ENCODE results near the gene CYP8B1.

- TF ChIP-seq CTCF (conservative IDR thresholded peaks at IDR 0.05): no peak
- no peak for TF ChIP-seq EZH2 (IDR thresholded peaks at IDR 0.05; ENCODE audit: low read depth)
Observed at GRCh38 chr3:42911551-42911950, 35.9 kb upstream of the CYP8B1 start.

Measured in PC-9 (cell line).